Testis (tissue), 2 donors: ENCODE measurements around the gene LPCAT2.

Source experiments
- CTCF ChIP-seq, 3 experiments: fragments of 450-650 bp in 2 of 3; fragments of 200-600 bp in 1 of 3; sonication (generic) in 1 of 3; IDR thresholded peaks; one replicate each; pipeline ENCODE4 v1.5.1; 2016 to 2019; ENCODE audit warnings: antibody characterized with exemption in 3 of 3, mild to moderate bottlenecking in 2 of 3, moderate library complexity in 1 of 3
- POLR2A ChIP-seq: fragments of 450-650 bp; IDR thresholded peaks from one replicate; pipeline ENCODE4 v1.6.1; 2017; ENCODE audit warnings: antibody characterized with exemption, mild to moderate bottlenecking, moderate library complexity

GRCh38 chr16:55625843-55626242 is 117.0 kb downstream of the LPCAT2 start:
- no peak for TF ChIP-seq CTCF (IDR thresholded peaks at IDR 0.05)
- TF ChIP-seq POLR2A = no peak
